HG02798 (cell line): ENCODE data around the gene SYT7.

ENCODE experiments used
- ATAC-seq: cut with Tn5 transposase; IDR thresholded peaks from one replicate; pipeline ENCODE4 v1.9.1; 2021; ENCODE audit warnings: mild to moderate bottlenecking; ENCODE audit not compliant: unreplicated experiment, poor library complexity

SYT7 gene

DNA sequence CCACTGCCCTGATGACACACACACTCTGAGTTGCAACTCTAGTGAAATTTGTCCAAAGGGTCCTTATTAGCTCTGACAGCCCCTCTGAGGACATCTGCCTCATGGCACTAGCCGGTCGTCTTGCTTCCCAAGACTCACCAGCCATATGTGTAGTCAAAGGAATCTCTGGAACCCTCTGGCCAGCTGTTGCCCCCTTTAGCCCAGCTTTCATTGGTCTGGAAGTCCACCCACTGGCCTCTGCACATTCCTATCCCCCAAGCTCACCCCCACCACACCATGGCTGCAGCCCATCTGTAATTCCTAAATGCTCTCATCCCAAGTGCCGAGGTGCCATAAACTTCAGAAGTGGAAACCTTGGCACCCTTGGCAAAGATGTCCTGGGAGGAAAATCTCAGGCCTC lies 24.3 kb downstream of the SYT7 start:
- no peak for ATAC-seq

DNA sequence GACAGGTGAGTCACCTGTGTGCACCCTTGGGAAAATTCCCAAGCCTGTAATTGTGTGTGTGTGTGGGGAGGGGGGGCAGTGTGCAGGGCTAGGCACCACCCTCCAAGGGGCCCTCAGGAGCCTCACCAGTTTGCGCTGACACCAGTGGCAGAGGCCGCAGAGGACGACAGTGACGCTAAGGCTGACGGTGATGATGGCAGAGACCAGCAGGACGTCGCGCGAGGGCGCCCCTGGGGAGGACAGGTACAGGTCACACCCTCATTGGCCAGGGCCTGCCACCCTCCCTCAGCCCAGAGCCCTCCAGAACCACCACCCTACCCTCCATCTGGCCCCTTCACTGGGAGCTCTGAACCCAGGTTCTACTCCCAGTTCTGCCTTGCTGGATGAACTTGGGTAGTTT lies 24.9 kb downstream of the SYT7 start:
- no peak for ATAC-seq

DNA sequence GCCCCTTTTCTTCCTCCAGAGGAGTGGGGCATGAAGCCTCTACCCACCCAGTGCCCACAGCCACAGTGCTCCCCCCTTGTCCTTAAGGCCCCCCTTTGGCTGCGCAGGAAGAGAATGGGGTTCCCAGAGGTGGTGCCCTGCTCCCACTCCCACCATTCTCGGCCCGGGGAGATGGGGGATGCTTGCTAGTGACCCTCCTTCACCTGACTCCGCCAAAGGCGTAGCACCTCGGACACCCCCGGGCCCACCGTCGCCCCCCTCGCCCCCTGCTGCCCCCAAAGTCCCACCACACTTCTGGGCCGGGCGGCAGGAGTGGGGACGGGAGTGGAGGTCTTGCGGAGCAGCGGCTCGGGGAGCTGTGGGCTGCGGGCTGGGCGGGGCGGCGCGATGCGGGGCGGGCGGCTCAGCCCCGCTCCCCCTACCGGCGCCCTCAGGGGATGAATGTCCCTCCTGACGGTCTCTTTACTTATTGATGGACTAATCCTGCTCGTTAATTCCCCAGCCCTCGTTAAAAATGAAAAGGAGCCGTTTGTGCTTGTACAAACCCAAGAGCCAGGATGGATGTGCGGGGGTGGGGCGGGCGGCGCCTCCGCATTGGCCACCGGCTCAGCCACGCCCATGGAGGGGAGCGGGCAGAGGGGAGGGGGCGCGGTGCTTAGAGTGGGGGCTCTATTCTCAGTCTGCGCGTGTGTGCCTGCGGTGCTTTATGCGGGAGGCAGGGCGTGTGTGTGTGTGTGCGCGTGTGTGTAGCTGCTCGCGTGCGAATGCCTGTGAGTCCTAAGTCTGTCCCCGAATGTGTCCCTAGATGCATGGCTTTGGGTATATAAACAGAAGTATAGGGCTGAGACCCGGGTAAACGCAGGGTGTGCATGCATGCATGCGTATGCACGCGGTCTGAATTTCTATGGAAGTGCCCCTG lies 25.6 kb downstream of the SYT7 start:
- no peak for ATAC-seq

DNA sequence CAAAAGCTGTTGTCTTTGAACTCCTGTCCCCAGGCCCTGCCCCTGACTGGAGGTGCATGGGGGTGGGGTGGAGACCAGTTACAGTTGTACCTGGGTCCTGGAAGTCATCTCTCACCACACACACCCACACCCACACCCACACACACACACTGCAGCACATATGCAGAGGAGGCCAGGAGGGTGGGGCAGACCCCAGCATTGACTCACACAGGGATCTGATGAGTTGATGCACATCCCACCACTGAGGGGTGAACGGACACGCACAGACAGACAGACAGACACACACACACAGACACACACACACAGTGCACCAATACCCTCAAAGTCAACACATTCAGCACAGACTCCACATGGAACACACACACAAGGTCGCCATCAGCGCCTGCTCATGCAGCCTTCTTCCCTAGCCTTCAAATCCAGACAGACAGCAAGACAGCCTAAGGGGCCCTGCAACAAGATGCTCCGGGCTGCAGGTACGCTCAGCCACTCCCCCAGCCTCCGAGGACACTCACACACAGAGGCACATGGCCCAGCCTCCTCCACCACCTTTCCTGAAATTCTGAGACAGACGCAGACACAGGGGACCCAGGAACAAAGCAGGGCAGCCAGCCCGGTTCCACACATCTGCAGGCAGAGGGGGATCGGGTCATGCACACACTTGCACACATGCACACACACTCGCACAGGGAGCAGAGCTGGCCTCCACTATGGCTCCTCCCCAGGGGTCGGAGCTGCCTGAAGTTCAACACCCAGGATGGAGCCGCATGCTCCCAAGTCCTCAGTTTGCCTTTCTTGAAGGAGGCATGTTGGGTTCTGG lies 26.5 kb downstream of the SYT7 start:
- ATAC-seq: no peak

DNA sequence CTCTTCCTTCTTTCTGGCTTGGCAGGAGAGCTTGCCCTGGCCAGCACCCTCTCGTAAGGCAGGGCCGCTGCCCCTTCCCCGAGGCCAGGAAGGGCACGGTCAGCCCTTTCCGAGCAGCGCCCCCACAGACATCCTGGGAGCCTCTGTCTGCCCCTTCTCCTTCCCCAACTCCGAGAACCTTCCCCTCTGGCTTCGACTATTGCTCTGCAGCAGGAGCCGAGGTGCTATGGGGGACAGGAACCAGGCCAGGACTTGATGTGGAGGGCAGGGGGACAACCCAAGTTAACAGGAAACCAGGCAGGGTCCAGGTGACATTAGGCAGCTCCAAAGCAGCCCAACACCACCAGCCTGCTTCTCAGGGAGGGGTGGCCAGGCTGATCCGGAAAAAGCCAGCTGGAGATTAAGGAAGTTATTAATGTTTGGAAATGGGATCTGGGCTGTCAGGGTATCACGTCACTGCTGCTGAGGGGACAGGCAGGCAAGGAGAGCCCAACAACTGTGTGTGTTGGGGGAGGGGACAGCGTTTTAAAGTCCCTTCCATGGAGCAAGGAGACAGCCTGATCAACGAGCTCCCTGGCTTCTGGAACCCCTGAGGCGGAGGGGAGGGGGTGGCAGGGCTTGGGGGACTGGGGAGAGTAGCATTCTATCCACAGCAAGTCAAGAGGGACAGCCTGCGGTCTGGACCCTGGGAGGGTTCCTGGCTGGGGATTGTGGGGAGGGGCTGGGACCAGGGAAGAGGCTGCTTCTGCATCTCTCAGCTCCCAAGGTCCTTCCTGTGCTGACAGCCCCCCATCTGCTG lies 27.3 kb downstream of the SYT7 start:
- no peak for ATAC-seq

DNA sequence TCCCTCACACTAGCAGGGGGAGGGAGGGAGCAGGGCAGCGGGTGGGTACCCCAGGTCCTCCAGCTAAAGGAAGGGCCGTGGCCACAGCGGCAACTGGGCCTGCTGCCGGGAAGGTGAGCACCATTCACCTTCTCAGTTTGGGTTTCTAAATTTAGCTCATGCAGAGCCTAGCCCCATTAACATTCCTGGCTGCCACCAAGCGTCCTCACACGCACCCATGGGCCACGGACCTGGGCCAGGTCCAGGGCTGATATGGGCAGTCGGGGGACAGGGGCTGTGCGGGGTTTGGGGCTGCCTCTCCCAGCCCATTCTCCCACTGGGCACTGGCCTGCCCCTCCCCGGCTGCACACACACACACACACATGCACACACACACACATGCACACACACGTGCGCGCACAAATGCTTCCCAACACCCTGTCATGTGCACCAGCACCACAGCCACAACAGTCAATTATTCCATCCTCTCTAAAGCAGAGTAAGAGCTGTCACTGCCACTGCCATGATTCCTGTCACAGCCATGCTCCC lies 28.7 kb downstream of the SYT7 start:
- no peak for ATAC-seq

DNA sequence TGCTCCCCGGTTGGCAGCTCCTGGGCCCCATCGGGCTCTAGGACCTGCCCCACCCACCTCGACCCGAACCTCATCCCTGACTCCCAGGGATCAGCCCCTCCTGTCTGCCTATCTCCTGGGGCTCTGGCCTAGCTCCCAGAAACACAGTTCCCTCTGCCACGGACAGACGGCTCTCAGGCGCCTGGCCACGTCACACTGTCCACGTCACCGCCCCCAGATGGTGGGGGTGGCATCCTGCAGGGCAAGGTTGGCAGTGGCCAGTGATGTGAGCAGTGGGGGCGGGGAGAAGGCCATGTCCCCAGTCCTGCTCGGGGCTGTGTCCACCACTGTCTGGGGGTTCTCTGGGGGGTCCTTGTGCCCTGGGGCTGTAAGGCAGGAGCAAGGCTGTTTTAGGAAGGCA lies 29.2 kb downstream of the SYT7 start:
- no peak for ATAC-seq

DNA sequence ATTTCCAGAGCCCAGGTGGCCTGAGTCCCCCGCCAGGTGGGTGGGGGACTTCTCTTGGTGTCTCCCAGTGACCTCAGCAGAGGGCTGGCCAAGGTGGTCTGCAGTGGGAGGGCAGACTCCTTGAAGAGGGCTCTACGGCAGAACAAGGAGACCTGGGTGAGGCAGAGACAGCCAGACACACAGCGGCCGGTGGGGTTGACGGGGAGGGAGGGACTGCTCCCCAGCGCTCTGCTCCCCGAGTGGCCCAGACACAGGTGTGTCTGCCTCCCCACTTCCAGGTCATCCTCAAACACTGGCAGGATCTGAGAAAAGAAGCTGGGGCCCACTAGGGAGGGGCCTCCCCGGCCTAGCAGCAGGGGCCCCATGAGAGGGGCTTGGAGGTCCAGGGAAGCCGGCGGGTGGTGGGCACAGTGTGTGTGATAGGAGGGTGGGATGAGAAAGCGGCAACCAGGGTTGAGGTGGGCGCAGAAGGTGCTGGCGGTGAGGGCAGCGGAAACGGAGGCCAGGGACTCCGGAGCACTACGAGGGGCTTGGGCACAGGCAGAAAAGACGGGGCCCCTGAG lies 30.1 kb downstream of the SYT7 start:
- no peak for ATAC-seq

DNA sequence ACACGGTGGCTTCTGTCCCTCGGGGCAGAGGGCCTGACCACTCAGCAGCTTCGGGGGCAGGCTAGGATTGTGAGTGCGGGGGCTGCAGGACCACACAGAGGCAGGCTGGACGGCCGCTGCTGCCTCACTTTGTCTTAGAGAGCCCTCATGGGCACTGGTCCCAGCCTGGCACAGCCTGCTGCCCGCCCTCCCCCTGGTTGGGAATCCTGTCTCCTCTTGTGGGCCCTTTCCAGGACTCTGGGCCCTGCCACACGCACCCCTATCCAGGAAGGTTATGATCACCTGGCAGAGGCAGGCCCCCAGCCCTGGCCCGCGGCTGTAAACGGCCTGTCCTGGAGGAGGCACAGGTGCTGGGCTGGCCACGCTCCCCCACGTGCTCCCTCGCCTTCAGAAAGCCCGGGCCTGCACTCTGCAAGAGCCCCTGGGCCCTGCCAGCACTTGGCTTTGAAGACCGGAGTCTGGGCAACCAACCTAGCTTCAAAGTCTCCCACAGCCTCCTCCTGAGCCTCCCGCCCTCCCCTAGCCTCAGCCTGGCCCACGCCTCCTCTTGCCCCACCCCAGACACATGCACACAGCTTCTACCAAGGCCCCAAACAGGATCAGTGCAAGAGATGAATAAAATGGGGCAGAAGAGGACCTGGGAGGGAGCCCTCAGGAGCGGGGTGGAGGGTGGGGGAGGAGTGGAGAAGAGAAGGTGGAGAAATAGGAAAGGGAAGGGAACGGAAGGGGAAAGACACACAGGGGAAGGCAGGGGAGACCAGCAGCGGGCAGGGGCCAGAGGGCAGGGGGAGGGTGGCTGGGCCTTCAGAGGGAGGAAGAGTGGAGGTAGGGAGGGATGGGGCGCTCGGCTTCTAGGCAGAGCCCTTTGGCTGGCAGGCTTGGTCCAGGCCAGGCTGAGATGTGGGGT lies 31.0 kb downstream of the SYT7 start:
- no peak for ATAC-seq

DNA sequence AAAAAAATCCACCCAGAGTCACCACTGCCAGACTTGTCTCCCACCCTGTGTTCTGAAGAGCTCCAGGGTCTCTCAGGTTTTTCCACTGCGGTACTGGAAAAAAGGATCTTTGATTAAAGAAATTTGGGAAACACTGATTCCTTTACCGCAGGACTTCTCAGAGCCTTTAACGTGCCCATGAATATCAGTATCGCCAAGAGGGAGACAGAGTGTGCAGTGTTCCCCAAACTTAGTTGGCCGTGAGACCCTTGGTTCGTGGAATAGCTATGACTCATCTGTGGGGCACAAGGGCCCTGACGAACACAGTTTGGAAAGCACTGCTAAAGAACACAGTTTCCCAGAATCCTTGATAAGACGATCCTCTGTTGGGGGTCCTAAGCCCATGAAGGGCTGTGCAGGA lies 31.7 kb downstream of the SYT7 start:
- ATAC-seq: no peak

DNA sequence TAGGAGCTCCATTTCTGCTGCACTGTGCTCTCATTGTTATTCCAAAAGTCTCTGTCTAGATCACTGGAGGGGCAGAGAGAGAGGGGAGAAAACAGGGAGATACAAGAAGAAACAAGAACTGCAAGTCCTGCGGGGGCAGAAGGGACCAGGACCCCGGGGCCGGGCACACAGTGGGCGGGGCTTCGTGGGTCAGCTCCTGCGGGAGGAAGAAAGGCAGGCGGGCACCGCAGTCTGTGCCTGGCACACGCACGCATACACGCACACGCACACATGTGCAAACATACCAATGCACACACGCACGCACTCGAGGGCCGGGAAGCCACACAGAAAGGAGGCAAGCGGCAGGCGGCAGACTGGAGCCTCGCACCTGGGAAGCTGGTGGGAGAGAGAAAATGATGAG lies 33.6 kb downstream of the SYT7 start:
- no peak for ATAC-seq

DNA sequence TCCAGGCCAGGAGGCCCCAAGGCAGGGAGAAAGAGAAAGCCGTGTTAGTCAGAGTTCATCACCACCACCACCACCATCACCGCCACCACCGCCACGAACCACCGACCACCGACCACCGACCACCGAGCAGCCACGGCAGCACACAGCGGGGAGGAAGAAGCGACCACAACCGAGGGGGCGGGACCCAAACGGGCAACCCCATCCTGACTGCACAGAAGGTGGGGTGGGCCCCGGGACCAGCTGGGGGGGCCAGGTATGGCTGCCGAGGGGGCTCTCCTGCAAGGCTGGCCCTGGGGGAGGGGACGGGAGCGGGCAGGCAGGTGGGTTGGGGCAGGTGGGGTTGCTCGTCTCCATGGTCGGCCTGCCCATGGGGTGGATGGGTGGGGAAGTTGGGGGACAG lies 34.2 kb downstream of the SYT7 start:
- no peak for ATAC-seq

DNA sequence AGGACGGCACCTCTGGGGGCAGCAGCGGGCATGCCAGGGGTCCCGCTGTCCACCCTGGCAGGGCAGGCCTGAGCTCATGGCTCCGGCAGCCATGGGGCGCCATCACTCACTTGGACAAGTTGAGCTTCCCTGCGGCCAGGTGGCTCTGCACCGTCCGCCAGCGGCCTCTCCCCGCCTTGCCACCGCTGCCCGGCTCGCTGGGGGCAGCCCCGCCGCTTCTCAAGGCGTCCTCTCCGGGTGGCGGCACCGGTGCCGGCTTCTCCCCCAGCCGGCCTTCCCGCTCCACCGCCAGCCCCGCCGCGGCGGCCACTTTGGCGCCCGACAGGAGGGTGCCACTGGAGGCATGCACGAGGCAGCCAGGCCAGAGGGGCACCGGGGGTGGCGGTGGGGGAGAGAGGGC lies 35.0 kb downstream of the SYT7 start:
- no peak for ATAC-seq

DNA sequence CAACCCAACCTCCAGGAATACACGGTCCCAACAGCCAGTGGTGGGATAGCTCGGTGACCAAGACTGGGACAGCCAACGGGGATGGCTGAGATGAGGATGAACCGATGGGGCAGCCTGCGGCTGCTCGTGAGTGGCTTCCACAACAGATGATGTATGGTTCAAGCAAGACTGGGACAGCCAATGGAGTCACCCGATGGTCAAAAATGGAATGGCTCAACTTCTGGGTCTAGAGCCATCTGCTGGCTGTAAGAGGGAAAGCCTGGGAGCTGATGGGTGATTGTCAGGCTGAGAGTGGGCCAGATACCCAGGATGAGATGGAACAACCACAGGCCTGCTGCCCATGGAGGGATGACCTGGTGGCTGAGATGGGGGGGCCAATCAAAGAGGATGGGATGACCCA lies 35.5 kb downstream of the SYT7 start:
- no peak for ATAC-seq

DNA sequence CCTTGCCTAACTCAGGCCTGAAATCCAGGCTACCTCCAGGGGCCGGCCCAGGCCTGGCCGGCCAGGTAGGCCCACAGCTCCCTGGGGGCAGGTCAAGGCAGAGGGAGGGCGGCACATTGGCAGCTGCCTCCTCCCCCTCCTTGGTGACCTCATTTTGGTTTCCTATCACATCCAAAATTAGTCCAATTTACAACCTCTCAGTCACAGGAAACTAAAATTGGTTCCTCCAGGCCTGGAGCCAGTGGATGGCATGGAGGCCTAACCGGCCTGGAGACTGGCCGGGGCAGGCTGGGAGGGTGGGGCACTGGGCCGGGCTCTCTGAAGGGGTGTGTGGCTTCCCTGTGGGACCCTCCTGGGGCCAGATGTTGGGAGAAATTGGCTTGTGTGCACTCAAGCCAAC lies 36.4 kb downstream of the SYT7 start:
- ATAC-seq: no peak

DNA sequence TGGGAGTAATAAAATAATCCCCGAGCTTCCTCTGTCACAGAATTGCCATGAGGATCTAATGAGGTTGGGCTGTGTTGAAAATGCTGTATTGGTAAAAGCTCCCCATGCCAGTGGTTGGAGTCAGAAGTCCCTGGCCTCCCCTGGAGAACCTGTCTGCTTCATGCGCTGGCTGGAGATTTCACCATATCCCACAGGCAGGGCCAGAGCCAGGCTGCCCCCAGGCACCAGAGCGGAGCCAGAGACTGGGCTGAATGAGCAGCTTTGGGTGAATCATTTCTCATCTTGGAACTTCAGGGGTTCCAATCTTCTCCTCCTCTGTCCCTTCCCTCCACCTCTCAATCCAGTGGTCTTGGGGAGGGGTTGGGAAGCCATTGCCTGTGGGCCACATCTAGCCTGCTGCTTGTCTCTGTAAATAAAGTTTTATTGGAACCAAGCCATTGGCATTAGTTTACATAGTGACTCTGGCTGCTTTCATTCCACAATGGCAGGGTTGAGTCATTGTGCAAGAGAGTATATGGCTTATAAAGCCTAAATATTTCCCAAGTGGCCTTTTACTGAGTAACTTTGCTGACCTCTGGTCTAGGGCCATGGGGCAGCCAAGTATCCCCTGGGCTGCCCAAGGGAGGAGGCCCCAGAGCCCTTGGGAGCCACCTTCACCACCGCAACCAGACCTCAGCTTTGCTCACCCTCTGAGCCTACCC lies 37.1 kb downstream of the SYT7 start:
- no peak for ATAC-seq

DNA sequence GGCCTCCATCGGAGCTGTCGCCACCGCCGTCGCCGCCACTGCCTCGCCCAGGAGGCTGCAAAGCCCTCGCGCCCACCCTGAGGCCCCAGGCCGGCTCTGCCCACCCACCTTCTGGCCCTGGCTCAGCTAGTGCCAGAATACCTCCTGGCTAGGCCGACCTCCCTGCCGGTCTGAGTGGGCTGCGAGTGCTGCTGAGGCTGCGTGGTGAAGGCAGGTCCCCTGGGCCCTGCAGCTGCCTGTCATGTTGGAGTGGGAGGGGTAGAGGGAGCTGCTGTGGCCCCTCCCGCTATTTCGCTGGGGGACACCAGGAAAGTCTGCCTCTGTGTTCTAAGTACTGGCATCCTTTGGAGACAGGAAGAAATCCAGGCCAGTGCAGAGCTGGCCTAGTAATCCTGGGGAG lies 38.2 kb downstream of the SYT7 start:
- no peak for ATAC-seq

DNA sequence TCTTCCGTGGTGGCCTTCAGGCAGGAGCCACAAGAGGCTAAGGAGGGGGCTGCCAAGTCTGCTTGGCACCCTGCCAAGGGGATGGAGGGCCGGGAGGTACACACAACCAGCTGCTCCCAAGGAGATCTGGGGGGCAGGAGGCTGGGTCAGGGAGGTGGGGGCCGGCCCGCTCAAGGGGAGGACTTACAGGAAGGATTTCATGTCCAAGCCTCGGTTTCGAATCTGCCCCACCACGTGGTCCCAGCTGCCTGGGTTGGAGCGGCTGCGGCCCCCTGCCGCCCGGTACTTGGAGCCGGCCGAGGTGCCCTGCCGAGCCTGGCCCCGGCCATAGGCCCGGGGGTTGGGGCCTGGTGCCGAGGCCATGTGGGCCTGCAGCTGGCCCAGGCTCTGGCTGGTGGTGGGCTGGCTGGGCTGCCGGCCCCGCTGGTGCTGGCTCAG lies 38.8 kb downstream of the SYT7 start:
- ATAC-seq: no peak

DNA sequence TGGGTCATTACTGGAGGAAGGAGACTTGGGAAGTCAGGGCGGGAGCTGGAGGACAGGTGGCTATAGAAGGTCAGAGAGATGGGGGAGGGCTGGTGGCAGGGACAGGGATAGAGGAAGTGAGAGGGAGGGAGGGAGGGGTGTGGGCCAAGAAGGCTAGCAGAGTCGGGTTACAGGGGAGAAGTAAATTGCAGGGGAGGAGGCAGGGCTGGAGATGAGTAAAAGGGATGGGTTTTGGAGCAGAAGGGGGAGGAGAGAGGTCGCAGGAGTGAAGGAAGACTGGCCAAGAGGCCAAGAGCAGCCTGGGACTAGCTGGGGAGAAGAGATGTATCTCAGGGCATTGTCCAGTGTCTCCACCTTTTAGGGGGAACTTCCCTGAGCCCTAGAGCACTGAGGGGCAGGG lies 39.3 kb downstream of the SYT7 start:
- ATAC-seq: no peak
